GM18517 (cell line): Measurements from ENCODE around the gene SNCA.

Experiments
- ATAC-seq: cut with Tn5 transposase; IDR thresholded peaks from one replicate; pipeline ENCODE4 v1.9.1; 2021; ENCODE audit warnings: mild to moderate bottlenecking, moderate library complexity; ENCODE audit not compliant: unreplicated experiment

SNCA gene

DNA sequence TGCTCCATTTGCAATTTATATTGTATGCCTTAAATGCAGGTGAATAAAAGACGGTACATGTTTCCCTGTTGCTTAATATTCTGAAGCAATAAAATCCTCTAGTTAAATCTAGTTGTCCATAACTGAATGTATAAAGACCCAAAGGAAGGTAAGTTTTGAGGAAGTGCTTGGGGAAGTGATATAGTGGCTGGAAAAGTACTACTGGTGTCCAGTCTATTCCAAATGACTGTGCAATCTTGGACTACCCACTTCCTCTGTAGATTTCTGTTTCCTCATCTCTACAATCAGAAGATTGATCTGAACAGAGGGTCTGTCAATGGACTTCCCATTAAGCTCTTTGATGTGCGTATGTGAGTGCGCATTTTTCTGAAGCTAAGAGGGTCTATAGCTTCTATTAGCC is 17.0 kb downstream of the SNCA start:
- ATAC-seq = no peak

DNA sequence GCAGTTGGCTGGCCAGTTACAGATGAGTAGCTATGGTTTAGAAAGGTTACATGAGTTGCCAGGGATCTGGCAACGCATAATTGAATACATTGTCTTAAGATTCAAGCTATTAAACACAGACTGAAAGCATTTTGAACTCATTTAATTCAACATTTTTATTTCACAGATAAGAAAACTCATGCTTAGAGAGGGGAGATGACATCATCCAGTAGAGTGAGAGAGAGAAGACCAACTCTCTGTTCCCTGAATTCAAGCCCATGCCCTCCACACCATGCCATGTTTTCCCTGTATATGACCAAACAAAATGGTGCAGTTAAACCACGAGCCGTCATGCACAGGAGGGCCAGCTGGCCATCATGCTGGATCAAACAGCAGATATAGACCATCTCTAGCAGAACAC is 22.6 kb downstream of the SNCA start:
- ATAC-seq = no peak

DNA sequence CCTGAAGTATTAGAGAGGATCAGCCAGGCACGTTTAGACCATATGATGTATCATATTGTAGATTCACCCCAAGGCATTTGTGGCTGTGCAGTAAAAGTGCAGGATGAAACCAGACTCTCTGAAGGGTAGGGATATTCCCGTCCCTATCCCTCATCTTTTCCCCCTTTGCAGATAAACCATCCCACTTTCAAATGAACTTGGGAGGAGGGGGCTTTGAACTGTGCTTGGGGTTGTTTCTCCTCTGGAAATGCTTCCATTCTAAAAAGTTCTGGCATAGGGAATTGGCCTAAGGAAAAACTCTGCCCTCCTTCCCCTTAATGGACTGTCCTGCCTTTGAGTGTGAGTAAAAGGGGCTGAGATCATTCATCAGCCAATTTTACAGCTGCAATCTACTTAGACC is 23.8 kb downstream of the SNCA start:
- ATAC-seq = no peak

DNA sequence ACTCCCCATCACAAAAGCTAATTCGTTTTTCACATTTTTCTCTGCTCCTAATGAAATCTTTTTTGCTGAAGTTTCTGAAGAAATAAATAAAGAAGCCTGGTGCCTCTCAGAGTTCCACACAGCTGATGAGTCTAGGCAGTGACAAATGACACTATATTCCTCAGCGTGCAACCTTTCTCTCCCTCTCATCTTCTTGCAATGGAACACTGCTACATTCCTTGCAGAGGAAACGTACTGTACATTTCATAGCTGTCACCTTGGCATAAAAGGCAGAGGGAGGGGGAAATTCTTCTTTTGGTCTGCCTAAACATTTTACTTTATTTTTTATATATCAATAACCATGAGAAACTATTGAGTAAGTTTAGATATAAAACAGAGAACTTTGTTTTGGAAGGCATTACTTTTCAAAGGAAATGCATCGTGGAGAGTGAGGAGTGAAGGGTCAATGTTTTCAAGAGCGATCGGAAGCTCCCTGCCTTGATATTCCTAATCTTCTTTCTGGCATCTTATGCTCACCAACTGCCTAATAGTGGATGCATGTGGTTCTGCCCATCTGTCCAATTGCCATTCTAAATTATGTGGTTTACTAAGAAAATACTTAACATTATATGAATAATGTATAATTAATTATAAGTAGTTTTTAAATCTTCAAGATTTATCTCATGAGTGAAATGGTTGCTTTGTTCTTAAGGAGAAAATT is 29.4 kb downstream of the SNCA start:
- ATAC-seq = no peak

DNA sequence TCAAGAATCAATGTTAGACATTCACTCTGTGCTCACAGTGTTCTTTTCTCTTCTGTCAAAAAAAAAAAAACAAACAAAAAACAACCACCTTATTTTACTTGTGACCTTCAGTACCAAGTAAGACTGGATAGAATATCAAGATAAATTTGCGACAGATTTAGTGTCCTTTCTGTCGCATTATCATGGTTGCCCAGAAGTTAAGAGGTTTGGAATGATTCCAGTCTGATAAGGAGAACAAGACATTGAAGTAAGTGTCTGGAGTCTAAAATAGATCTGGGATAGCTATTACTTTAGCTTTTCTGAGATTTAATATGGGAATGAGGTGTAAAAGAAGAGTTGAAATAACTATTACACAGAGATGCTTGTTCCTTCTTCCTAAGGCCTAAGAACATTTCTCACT is 31.7 kb downstream of the SNCA start:
- no peak for ATAC-seq

DNA sequence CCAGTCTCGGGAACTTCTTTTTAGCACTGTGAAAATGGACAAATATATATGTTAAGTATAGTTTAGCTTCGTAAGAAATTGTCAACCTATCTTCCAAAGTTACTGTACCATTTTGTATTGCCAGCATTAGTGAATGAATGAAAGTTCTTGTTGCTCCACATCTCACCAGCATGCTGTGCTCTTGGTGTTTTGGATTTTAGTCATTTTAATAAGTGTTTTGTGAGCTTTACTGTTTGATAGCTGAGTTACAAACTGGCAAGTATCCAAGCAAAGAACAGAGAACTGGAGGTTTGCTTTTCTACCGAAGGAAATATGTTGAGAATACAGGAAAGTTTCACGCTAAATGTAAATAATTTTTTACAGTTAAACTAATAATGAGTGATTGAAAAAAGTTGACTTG is 33.0 kb downstream of the SNCA start:
- ATAC-seq = no peak

DNA sequence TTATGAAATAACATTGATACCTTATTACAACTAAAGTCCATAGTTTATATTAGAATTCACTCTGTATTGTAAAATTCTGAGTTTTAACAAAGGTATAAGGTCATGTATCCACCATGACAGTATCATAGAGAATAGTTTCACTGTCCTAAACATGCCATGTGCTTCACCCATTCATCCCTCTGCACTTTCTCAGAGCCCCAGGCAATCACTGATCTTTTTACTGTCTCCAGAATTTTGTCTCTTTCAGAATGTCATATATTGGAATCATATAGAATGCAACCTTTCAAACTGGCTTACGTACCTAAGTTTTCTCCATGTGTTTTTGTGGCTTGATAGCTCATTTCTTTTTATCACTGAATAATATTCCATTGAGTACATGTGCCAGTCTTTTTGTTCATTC is 33.9 kb downstream of the SNCA start:
- ATAC-seq = no peak

DNA sequence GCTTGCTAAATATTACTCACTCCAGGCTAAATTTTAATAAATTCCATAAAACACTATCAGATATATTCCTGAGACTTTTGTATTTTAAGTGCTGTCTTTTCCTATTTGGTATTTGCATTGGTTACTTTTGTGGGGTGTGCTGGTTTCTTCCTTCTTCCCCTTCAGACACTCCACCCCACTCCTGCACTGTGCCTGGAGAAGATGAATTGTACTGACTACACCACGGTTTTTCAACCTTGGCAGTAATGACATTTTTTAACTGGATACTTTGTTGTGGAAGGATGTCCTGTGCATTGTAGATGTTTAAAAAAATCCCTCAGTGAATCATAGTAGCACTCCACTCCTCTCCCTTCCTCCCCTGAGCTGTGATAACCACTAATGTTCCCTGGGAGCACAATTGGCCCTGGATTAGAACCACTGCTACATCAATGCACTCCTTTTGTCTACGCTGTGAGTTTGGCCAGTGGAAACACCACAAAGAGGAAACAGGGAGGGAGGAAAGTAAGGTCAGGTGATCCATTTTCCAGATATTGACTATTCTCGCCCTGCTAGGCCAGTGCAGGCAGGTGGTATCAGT is 36.3 kb downstream of the SNCA start:
- no peak for ATAC-seq

DNA sequence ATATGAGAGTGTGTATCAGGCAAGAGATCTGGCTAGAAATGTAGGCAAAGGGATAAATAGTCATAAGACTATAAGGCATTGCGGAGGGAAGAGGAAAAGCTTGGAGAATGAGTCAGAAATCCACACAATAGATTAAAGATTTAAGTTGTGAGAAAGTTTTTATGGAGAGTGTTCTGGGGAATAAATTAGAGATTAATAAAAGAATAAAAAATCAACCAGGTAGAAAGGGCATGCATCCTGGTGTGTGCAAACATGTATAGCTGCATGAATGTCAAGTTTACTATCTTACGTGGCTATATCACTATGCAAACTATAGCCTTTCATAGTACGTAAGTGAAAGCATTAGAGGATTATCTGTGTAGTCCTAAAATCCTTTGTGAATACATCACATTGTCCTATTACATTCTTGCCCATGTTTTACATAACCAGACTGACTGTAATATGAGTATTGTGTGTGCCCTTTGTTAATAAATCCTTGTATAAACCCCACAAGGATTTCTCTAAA is 36.9 kb downstream of the SNCA start:
- no peak for ATAC-seq

DNA sequence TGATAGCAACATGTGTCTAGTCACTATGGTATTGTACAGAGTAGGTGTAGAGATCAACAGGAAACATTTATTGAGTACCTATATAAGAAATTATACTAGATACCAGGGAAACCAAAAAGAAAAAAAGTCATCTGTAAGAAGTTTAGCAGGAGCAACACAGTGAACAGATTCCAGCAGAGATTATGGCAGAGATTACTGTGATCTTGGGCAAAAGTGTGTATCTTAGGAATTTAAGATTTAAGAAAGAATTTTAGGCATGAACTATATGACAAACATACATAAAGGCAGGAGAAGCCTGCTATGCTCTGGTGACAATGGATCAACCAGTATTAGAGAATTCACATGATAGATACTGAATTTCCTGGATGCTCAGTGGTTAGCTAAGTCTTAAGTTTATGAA is 37.9 kb downstream of the SNCA start:
- no peak for ATAC-seq

DNA sequence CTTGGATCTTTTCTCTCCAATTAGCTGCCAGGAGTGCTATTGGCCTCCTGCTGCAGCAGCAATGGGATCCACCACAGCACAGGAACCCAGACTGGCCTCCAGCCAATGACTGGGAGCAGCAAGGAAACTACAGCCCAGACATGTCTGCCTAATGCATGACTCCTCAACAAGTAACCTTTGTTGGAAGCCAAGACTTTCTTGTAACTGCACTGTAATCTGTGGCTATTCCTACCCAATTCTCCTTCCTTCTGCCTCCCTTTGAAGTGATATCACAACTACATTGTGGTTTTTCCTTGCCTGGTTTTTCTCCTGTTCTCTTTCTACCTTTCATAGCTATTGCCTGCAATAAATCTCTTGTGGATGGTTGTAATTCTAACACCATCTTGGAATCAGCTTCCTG is 39.8 kb downstream of the SNCA start:
- ATAC-seq = no peak

DNA sequence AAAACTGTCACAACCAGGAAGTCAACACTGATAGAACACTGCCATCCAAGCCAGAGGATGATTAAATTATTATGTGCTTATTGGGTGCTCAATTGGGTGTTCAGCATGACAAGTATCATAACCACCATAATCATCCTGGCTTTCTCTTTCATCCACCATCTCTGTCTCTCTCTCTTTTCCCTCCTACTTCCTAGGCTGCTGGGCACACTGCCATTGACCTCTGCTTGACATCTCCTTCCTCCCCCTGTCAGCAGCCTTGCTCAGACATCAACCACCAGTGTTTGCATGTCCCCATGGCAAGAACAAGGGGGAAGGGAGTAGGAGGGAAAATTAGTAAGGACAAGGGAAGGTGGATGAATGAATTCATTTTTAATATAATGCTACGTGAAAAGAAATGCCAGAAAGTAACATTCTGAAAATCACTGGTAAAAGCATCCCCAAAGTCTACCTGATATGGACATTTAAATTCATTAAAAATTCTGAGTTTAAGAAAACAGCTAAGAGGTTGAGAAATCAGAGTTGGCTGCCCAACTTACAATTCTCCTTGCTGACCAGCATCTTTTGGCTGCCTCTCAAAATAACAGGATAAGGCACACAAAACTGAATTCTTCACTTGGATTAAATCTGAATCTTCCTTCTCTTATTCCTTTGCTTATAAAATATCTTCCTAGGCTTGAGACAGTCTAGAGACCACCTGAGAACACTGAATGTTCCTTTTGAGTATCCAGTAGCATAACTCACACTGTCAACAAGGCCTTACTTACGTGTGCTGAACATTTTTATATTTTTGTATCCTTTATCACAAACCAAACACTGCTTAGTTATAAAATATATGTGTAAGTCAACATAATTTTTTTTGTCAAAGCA is 48.5 kb downstream of the SNCA start:
- no peak for ATAC-seq

DNA sequence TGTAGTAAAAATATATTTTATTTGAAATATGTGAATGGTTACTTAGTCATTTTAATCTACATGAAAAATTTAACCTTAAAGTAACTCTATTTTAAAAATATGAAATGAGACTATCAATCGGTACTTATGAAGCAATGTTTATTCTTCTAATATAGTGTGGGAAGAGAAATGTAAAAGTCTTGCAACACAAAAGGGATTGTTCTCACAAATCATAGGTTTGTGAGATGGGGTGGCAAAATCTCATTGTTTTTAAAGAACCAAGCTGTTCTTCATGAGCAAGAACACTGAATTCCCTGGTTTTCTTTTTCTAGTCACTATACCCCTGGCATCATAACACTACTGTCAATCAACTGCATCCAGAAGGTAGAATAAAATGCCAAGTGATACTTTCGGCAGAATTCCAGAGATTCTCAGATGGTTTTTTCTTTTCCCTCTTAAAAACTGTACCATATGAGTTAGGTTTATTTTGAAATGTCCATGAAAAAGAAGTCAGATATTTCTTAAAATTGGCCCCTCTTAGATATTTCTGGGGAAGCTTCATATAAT is 52.2 kb downstream of the SNCA start:
- no peak for ATAC-seq

DNA sequence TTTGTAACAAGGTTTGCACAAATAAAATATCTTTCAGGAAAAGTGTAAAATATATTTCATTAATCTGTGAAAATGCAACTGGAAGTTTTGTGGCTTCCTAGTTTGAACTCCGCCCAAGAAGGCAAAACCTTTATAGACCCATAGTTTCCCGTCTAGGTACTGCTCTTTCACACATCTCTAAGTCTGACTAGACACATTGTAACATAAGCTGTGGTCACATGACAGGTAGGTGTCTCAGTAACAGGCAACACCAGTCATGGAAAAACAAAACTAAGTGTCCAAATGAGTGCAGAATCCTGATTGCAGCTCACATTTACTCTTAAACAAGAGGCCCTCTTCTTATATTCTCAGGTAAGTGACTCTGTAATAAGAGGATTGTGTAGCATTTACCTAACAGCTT is 55.6 kb downstream of the SNCA start:
- ATAC-seq = no peak

DNA sequence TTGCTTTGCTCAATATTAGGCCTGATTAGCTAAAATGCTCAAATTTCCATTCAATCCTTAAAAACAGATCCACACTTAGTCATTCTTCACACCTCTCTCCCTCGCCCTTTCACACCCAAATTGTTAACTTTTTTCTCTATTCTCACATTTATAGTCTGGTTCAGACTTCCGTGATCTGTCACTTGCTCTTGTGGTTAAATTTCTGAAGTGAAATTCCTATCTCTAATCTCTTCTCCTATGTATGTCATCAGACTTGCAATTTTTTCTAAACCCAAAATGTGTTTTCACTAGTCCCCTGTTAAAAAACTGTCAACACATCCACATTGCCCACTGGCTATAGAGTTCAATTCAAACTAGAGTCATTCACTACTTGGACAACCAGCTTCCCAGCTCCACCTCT is 63.2 kb downstream of the SNCA start:
- ATAC-seq = no peak

DNA sequence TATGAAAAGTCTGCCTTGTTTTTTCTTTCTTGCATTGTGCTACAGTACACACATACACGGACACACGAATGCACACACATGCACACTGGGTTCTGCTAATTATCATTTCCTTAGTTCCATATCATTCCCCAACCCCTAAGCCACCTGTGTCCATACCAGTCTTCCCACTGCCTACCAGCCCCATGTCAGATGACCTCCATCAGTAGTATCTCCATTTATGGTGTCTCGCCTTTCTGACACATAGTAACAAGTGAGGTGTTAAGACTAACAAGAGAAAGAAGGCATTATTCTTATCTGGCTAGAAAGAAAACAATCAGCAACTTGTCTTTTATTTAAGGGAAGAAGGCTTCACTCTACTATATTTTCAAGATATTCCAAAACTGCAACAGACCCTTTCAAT is 67.1 kb downstream of the SNCA start:
- no peak for ATAC-seq

DNA sequence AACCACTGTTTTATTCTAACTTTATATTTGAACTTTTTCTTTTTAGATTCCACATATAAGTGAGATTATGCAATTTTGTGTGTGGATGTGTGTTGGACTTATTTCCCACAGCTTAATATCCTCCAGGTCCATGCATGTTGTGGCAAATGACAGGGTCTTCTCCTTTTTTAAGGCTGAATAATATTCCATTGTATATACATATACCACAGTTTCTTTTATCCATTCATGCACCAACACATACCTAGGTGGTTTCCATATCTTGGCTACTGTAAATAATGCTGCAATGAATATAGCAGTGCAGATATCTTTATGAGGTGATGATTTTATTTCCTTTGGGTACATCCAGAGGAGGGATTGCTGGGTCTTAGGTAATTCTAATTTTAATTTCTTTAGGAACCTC is 69.0 kb downstream of the SNCA start:
- ATAC-seq = no peak

DNA sequence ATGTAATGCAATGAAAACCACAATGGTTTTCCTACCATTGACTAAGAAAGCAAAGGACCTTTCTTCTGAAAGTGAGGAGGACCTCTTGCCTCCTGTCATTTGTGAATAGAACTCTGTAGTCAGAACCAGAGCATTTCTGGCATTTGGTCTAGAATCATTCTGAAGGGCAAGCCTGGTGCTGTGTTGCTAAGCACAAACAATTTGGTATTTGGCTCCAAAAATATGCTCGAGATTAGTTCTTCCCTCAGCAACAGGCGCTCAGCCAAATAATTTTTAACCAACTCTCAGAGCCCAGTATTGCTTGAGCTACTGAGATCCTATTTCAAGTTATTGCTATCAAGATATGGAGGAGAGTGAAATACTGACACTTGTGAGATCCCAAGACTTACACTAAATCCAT is 71.0 kb downstream of the SNCA start:
- no peak for ATAC-seq

DNA sequence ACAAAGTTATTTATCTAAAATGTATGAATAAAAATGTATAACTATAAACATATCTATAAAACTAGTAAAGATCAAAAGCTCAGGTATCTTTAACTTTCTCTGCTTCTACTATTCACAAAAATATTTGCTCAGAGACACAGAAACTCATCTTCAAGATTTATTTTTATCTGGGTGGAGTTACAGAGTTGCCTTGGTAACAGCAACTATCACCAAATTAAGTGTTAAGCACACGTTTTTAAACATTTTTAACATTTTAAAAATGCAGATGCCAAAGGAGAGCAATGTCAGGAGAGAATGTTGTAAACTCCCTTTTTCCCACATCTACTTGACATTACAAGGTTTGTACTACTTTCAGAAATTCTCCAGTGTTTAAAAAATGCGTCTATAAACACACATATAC is 71.4 kb downstream of the SNCA start:
- ATAC-seq = no peak

DNA sequence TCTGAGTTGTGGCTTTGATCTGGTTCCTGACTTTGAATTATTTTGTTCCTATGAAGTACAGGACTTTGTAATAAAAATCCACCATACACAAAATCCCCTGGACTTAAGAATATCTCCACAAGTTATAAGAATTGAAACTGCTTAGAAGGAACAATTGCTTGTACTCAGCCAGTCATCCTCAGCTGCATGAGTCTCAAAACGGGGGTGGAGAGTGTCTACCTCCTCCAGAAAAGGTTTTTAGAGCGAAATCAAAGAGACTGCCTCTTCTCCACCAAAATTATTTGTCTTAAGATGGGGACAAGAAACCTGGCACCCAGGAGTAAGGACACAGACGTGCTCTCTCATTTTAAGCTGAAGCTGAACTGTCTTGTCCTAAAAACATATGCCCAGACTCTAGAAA is 74.7 kb downstream of the SNCA start:
- ATAC-seq = no peak

DNA sequence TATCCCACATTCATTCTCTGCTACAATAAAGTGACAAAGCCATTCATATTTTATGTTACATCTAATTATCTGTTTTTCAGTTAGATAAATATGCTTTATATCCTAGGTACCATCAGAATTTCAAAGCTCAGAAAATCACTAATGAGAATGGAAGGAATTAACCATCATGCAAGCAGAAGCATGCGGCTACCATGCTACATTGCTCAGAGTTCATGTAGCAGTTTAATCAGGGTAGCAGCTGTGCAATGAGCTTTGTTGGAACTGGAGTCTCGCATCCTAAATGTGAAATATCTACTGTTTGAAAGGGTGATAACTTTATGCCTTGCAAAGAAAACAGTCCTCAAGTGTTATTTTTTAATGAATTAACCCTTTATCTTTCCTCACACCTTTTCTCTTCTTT is 77.5 kb downstream of the SNCA start:
- ATAC-seq = no peak
